Heart left ventricle (tissue), 16 donors: Measurements from ENCODE around the gene TPRKB. TPM values are rescaled to one million over a fixed set of nuclear protein-coding genes. Genes with fewer than 3 reads are reported as not detected.

Experiments
- ATAC-seq, 4 donors: fragments of 200-7000 bp; cut with Tn5 transposase; one replicate each; pipeline ENCODE4 v1.9.1; 2020 to 2022; ENCODE audit warnings: moderate library complexity in 4 of 4, mild to moderate bottlenecking in 3 of 4, moderate number of reproducible peaks in 1 of 4
- DNase-seq, 5 donors: peaks; one replicate each; pipeline ENCODE4 v3.0.0-alpha.2; 2020
- H3K27ac ChIP-seq, 12 donors: fragments of 200-600 bp; sonication (generic) in 4 of 12; one replicate each; pipeline versions ENCODE4 v1.5.0 to v1.8.0; 2016 to 2022; ENCODE audit warnings: mild to moderate bottlenecking in 2 of 12
- H3K27me3 ChIP-seq, 9 donors: fragments of 200-600 bp; sonication (generic) in 2 of 9; one replicate each; pipeline versions ENCODE4 v1.5.1 to v1.8.0; 2016 to 2022; ENCODE audit warnings: mild to moderate bottlenecking in 3 of 9
- H3K36me3 ChIP-seq, 9 donors: fragments of 200-600 bp; sonication (generic) in 2 of 9; one replicate each; pipeline versions ENCODE4 v1.5.0 to v1.8.0; 2018 to 2022; ENCODE audit warnings: mild to moderate bottlenecking in 2 of 9
- H3K4me1 ChIP-seq, 12 donors: fragments of 200-600 bp; sonication (generic) in 4 of 12; one replicate each; pipeline versions ENCODE4 v1.5.0 to v1.8.0; 2016 to 2022; ENCODE audit warnings: mild to moderate bottlenecking in 3 of 12
- H3K4me3 ChIP-seq, 12 donors: fragments of 200-600 bp; sonication (generic) in 4 of 12; one replicate each; pipeline versions ENCODE4 v1.5.0 to v1.8.0; 2017 to 2022; ENCODE audit warnings: mild to moderate bottlenecking in 9 of 12, moderate library complexity in 4 of 12
- H3K9me3 ChIP-seq, 12 donors: fragments of 200-600 bp; sonication (generic) in 4 of 12; one replicate each; pipeline versions ENCODE4 v1.5.0 to v1.8.0; 2016 to 2022; ENCODE audit warnings: mild to moderate bottlenecking in 1 of 12
- POLR2A ChIP-seq, 2 donors: fragments of 450-650 bp; IDR thresholded peaks; one replicate each; pipeline ENCODE4 v1.6.1; 2017; ENCODE audit warnings: antibody characterized with exemption in 2 of 2, mild to moderate bottlenecking in 2 of 2, moderate library complexity in 2 of 2
- WGBS, 4 donors: extraction: QIAGEN DNeasy Blood & Tissue Kit in 2 of 4; methylation state at CpG; one replicate each; pipeline versions ENCODE4 v1.1.5 to v1.1.7; 2013 to 2018; 5-methylcytosine and 5-hydroxymethylcytosine counted together
- intact Hi-C, 10 donors: fragments of 100-400 bp; cut with DNase I; formaldehyde crosslinking; loops; one replicate each; pipeline versions ENCODE4 v1.11.1 to v1.14.2; 2022
- polyA plus RNA-seq, 2 donors: library from polyadenylated mRNA; stranded (reverse); fragments of 200-250 nt; gene quantifications; one replicate each; pipeline ENCODE4 v1.2.3, GENCODE V29; 2013
- total RNA-seq, 9 donors: library from RNA; depleted of rRNA in 2 of 9; stranded (reverse); fragments of >200 nt in 2 of 9; fragmentation: NEBNext Ultra II Directional in 3 of 9; extraction: Animal tissue kit (Norgen Biotek cat#: 25700) in 3 of 9; gene quantifications; one replicate each; pipeline versions ENCODE4 v1.1.0 to v1.2.4, GENCODE V29; 2016 to 2023
- TF ChIP-seq, protein P1 (sequence below), 12 donors: fragments of 200-600 bp; sonication (generic) in 4 of 12; IDR thresholded peaks; one replicate each; pipeline versions ENCODE4 v1.5.0 to v1.8.0; 2018 to 2022; ENCODE audit warnings: antibody characterized with exemption in 12 of 12, mild to moderate bottlenecking in 5 of 12
- donor health status: ischemic (EF 13 %, LVEDD 7.1; RV severe dilation, severe dysfunction).
- donor health status: healthy with polysubstance abuse.
- donor health status: DM: no; HTN: yes; CAD: no.
- donor health status: DM: no; HTN: no; CAD: no.
- donor health status: ischemic (EF 25% LVEDD 6.9; RV normal size, moderate dysfunction).
- donor health status: ischemic (EF 25% LVEDD 5.7; RV mildly dilated, moderate dysfunction).
- donor health status: healthy.
- donor health status: DM: yes; HTN: yes; CAD: no.
- donor health status: ischemic (EF 35%, LVEDD 5.7; RV mildly dilated, moderate dysfunction).
- donor health status: nonischemic (EF 11% LVEDD 7.7; RV severe dilation, severe dysfunction).
- donor health status: DM: yes; HTN: yes; CAD: no.
- donor health status: PGD.
- donor health status: ischemic (EF 29% LVEDD 5.4; RV normal size, mild dysfunction).
- donor health status: nonischemic (EF 23%, LVEDD 6.1; RV moderate dilation, normal function).

The TPRKB gene
- total and polyA plus RNA-seq, 11 donors = 16.1 to 87.6 (median 31.5) TPM

GRCh38 chr2:73746015-73746876, 9.1 kb upstream of the TPRKB start:
- no peaks in the 10 kb centered on the region for H3K9me3 ChIP-seq
- TF ChIP-seq, protein P1, sequence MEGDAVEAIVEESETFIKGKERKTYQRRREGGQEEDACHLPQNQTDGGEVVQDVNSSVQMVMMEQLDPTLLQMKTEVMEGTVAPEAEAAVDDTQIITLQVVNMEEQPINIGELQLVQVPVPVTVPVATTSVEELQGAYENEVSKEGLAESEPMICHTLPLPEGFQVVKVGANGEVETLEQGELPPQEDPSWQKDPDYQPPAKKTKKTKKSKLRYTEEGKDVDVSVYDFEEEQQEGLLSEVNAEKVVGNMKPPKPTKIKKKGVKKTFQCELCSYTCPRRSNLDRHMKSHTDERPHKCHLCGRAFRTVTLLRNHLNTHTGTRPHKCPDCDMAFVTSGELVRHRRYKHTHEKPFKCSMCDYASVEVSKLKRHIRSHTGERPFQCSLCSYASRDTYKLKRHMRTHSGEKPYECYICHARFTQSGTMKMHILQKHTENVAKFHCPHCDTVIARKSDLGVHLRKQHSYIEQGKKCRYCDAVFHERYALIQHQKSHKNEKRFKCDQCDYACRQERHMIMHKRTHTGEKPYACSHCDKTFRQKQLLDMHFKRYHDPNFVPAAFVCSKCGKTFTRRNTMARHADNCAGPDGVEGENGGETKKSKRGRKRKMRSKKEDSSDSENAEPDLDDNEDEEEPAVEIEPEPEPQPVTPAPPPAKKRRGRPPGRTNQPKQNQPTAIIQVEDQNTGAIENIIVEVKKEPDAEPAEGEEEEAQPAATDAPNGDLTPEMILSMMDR (IDR thresholded peaks at IDR 0.05) = no peak
- TF ChIP-seq POLR2A (IDR thresholded peaks at IDR 0.05) = no peak
- H3K27me3 ChIP-seq = no peaks in the 10 kb centered on the region
- ATAC-seq = peak in 3 of 4 donors; percentile 27 to 67 (median 60)
- intact Hi-C loops = no loop called here
- DNase-seq = no peak
- peak overlapping the region in 1 of 12 donors; percentile 11 for H3K27ac ChIP-seq
- no peak overlapping the region for H3K4me3 ChIP-seq
- WGBS, 4 donors = 81 to 87% (median 84%) methylated on average over 11 of the region's 11 CpGs
- peaks cover 0 to 6% (median 0%) of the 10 kb centered on the region in 12 donors for H3K4me1 ChIP-seq
- H3K36me3 ChIP-seq = peaks cover 0 to 78% (median 55%) of the 10 kb centered on the region in 9 donors

GRCh38 chr2:73740767-73741166, 3.6 kb upstream of the TPRKB start:
- DNase-seq (no peak), ATAC-seq (no peak)
- WGBS, 4 donors = 85 to 92% (median 90%) methylated on average over 2 of the region's 2 CpGs
- H3K36me3 ChIP-seq = peaks cover 0 to 39% (median 33%) of the 10 kb centered on the region in 9 donors
- H3K9me3 ChIP-seq = no peaks in the 10 kb centered on the region
- intact Hi-C loops = no loop called here
- no peaks in the 10 kb centered on the region for H3K27me3 ChIP-seq
- no peak overlapping the region for H3K27ac ChIP-seq
- H3K4me1 ChIP-seq = peaks cover 0 to 17% (median 12%) of the 10 kb centered on the region in 12 donors
- TF ChIP-seq POLR2A (IDR thresholded peaks at IDR 0.05) = no peak
- TF ChIP-seq, protein P1 (IDR thresholded peaks at IDR 0.05) = no peak
- no peak overlapping the region for H3K4me3 ChIP-seq

- peaks cover 0 to 30% (median 23%) of the 10 kb centered on the region in 9 donors for H3K36me3 ChIP-seq
- H3K4me3 ChIP-seq = no peak overlapping the region
- no peaks in the 10 kb centered on the region for H3K27me3 ChIP-seq
- ATAC-seq = no peak
- TF ChIP-seq, protein P1 (IDR thresholded peaks at IDR 0.05) = no peak
- no peak for TF ChIP-seq POLR2A (IDR thresholded peaks at IDR 0.05)
- no peak overlapping the region for H3K27ac ChIP-seq
- H3K4me1 ChIP-seq = peaks cover 0 to 19% (median 14%) of the 10 kb centered on the region in 12 donors
- no peak for DNase-seq
- WGBS, 4 donors = 90 to 97% (median 94%) methylated on average over 3 of the region's 3 CpGs
- intact Hi-C loops = no loop called here
- H3K9me3 ChIP-seq = no peaks in the 10 kb centered on the region
These were observed 2.0 kb upstream of the TPRKB start for GRCh38 chr2:73739101-73739500.

DNA sequence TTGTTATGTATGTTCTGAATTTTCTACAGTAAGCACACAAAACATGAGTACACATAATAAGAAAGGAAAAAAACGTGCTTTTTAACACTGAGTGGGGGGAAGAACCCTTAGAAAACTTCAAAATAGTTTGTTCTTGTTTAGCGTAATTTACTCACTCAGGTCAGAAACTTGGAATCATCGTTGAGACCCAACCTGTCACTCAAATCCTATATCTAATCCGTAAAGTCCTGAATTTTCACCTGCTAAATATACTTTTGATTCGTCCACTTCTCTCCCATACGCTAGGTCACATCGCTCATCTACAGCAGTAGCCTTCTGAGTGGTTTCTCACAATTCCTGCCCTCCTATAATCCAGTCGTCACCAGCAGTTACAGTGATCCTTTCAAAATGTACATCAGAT, 767 bp downstream of the TPRKB start:
- intact Hi-C loops = no loop called here
- H3K27ac ChIP-seq = peak overlapping the region in 10 of 12 donors; percentile 46 to 89 (median 73)
- no peak for ATAC-seq
- peak overlapping the region; percentile 64 to 84 (median 72) for H3K4me3 ChIP-seq
- DNase-seq = no peak
- TF ChIP-seq, protein P1 (IDR thresholded peaks at IDR 0.05) = no peak
- no peak for TF ChIP-seq POLR2A (IDR thresholded peaks at IDR 0.05)
- whole genome bisulfite sequencing, 4 donors = 9 to 12% (median 11%) methylated on average over 8 of the region's 8 CpGs
- H3K27me3 ChIP-seq = no peaks in the 10 kb centered on the region
- H3K9me3 ChIP-seq = no peaks in the 10 kb centered on the region
- peaks cover 0 to 39% (median 32%) of the 10 kb centered on the region in 9 donors for H3K36me3 ChIP-seq
- peaks cover 0 to 19% (median 14%) of the 10 kb centered on the region in 12 donors for H3K4me1 ChIP-seq
